ENCODE data around the gene ALKBH2.
A peak's percentile ranks its signal among the peaks of the same experiment; 100 is the strongest.

ALKBH2 gene

DNA sequence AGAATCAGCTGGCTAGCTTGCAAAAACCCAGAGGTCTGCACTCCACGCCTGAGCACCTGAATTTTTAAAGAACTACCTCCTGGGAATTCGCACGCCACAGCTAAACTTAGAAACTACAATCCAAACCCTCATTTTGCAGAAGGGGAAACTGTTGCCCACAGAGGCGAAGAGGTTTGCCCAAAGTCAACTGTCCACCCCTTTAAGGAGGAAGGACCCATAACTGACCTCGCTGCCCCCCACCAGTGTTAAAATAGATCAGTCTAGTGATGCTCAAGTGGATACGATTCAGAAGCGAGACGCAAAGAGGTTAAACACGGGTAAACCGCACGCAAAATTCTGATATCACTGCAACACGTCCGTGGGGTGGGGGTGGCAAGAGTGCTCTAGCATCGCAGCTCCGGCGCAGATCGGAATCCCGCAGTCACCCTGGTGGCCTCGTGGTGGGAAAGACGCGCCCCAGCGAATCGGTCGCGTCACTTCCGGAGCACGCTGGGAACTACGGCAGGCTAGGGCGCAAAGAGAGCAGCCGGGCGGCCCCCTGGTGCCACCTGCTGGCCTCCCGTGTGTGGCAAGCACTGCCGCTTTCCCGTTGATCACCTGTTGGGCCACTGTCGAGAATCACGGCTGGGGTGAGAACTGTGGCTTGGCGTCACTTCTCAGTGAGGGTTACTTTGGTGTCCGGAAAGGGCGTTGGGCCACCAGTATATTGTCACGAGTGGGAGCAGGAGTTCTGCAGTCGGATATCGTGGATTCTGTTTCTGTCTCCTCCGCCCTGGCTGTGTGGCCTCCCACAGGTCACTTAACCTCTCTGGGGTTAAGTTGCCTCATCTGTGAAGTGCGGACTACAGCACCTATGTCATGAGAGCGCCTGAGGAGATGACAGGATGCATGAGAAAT, at the start of gene ALKBH2:
TSS of gene ALKBH2 (minus strand) at position 451 of the 897 bp plus-strand sequence. CDS start 686 bp downstream, outside the sequence.
- Histone ChIP-seq H3K4me3 (ENCODE audit: low read depth, low read length) (peak within 1 kb of the TSS; percentile 51), H3K4me1 (ENCODE audit: control insufficient read depth, insufficient read depth, low read length) (peaks cover 15% of the 10 kb centered on the region), H3K36me3 (ENCODE audit: control insufficient read depth, insufficient read depth, low read length) (peaks cover 5% of the 10 kb centered on the region; the same call in 1 of the 2 replicates), H3K27ac (ENCODE audit: low read depth, low read length) (no peak within 1 kb of the TSS), H3K27me3 (ENCODE audit: control insufficient read depth, insufficient read depth, low read length) (0 out of 2 replicates have a peak, but pooled peaks cover 5% of the 10 kb centered on the region), H3K9ac (ENCODE audit: low read depth, low read length) (peak within 1 kb of the TSS; percentile 28; the same call in 1 of the 2 replicates), H3K9me3 (ENCODE audit: control insufficient read depth, insufficient read depth, low read length) (no peaks in the 10 kb centered on the region)

DNA sequence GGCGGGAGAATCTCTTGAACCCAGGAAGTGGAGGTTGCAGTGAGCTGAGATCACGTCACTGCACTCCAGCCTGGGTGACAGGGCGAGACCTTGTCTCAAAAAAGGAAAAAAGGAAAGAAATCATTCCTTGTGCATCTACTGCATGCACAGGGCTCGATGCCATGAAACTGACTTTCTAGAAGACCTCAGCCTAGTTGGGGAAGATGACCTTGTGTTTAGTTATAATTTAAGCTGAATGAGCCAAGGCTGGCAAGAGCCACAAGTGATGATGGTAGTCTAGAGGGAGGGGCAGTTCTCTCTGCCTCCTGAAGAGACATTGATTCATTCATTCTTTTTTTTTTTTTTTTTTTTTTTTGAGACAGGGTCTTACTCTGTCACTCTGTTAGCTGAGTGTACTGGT, 47.3 kb upstream of the ALKBH2 start:
- Histone ChIP-seq H3K27me3 (ENCODE audit: control insufficient read depth, insufficient read depth, low read length) (no peaks in the 10 kb centered on the region), H3K27ac (ENCODE audit: low read depth, low read length) (no peak overlapping the region), H3K4me3 (ENCODE audit: low read depth, low read length) (no peak overlapping the region), H3K9me3 (ENCODE audit: control insufficient read depth, insufficient read depth, low read length) (no peaks in the 10 kb centered on the region), H3K36me3 (ENCODE audit: control insufficient read depth, insufficient read depth, low read length) (no peaks in the 10 kb centered on the region), H3K4me1 (ENCODE audit: control insufficient read depth, insufficient read depth, low read length) (no peaks in the 10 kb centered on the region), H3K9ac (ENCODE audit: low read depth, low read length) (no peak overlapping the region)

DNA sequence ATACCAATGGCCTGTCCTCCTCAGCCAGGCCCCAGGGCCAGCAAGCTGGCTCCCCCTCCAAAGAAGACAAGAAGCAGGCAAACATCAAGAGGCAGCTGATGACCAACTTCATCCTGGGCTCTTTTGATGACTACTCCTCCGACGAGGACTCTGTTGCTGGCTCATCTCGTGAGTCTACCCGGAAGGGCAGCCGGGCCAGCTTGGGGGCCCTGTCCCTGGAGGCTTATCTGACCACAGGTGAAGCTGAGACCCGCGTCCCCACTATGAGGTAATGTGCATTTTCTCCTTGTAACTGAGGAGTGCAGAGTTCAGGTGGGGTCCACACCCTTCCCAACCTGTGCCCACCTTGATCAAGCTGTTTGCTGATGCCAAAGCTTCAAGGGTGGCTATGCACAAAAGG, 46.5 kb upstream of the ALKBH2 start:
- Histone ChIP-seq H3K4me3 (ENCODE audit: low read depth, low read length) (no peak overlapping the region), H3K4me1 (ENCODE audit: control insufficient read depth, insufficient read depth, low read length) (no peaks in the 10 kb centered on the region), H3K9me3 (ENCODE audit: control insufficient read depth, insufficient read depth, low read length) (no peaks in the 10 kb centered on the region), H3K36me3 (ENCODE audit: control insufficient read depth, insufficient read depth, low read length) (no peaks in the 10 kb centered on the region), H3K27ac (ENCODE audit: low read depth, low read length) (no peak overlapping the region), H3K27me3 (ENCODE audit: control insufficient read depth, insufficient read depth, low read length) (no peaks in the 10 kb centered on the region), H3K9ac (ENCODE audit: low read depth, low read length) (no peak overlapping the region)

DNA sequence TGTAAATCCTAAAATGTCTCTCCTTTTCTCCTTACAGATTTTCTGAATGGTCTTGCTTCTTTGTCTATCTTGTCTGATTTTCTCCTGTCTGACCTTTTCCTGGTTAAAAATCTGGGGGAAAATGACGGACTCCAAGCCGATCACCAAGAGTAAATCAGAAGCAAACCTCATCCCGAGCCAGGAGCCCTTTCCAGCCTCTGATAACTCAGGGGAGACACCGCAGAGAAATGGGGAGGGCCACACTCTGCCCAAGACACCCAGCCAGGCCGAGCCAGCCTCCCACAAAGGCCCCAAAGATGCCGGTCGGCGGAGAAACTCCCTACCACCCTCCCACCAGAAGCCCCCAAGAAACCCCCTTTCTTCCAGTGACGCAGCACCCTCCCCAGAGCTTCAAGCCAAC, 46.1 kb upstream of the ALKBH2 start:
- Histone ChIP-seq H3K4me1 (ENCODE audit: control insufficient read depth, insufficient read depth, low read length) (no peaks in the 10 kb centered on the region), H3K27ac (ENCODE audit: low read depth, low read length) (no peak overlapping the region), H3K4me3 (ENCODE audit: low read depth, low read length) (no peak overlapping the region), H3K9ac (ENCODE audit: low read depth, low read length) (no peak overlapping the region), H3K27me3 (ENCODE audit: control insufficient read depth, insufficient read depth, low read length) (no peaks in the 10 kb centered on the region), H3K9me3 (ENCODE audit: control insufficient read depth, insufficient read depth, low read length) (no peaks in the 10 kb centered on the region), H3K36me3 (ENCODE audit: control insufficient read depth, insufficient read depth, low read length) (no peaks in the 10 kb centered on the region)

DNA sequence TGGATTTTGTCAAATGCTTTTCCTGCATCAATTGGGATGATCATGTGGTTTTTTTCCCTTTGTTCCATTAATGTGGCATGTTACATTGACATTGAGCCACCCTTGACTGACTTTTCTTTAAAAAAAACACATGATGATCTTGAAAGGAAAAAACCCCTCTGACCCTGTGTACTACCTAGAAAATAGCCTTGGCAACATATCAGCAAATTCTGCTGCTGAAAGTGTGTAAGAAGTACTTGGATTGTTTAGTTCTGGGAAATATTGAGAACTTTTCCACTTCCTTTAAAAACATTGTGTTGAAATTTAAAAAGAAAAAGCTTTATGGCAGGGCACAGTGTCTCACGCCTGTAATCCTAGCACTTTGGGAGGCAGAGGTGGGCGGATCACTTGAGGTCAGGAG, 43.8 kb upstream of the ALKBH2 start:
- Histone ChIP-seq H3K9me3 (ENCODE audit: control insufficient read depth, insufficient read depth, low read length) (no peaks in the 10 kb centered on the region), H3K9ac (ENCODE audit: low read depth, low read length) (no peak overlapping the region), H3K4me1 (ENCODE audit: control insufficient read depth, insufficient read depth, low read length) (no peaks in the 10 kb centered on the region), H3K27me3 (ENCODE audit: control insufficient read depth, insufficient read depth, low read length) (no peaks in the 10 kb centered on the region), H3K4me3 (ENCODE audit: low read depth, low read length) (no peak overlapping the region), H3K27ac (ENCODE audit: low read depth, low read length) (no peak overlapping the region), H3K36me3 (ENCODE audit: control insufficient read depth, insufficient read depth, low read length) (no peaks in the 10 kb centered on the region)

DNA sequence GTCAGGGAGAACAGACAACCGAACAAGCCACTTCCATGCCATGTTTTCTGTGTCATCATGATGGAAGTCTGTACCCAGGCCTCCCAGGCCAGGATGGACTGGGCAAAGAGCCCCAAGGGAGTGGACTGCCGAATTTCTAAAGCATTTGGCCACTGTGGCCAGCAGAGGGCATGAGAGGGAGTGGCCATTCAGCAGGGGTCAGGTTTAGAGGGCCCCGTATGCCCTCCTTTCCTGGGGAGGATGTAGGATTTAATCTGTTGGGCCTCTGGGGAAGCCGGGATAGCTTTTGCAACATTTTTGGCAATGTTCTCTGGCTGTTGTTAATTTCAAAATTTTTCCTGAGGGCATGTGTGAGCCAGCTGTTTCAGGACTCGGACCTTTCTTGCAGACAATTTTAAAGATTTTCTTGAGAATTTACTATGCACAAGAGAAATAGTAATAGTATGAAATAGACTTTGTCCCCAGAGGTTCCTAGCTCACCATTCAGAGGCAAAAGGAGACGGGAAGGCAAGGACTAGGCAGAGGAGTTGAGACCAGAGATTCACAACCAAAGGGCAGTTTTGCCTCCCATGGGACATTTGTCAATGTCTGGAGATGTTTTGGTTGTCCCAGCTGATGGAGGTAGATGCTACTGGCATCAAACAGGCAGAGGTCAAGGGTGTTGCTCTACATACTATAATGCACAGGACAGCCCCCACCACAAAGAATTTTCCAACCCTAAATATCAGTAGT, 41.1 kb upstream of the ALKBH2 start:
- Histone ChIP-seq H3K27ac (ENCODE audit: low read depth, low read length) (no peak overlapping the region), H3K36me3 (ENCODE audit: control insufficient read depth, insufficient read depth, low read length) (no peaks in the 10 kb centered on the region), H3K4me1 (ENCODE audit: control insufficient read depth, insufficient read depth, low read length) (no peaks in the 10 kb centered on the region), H3K9me3 (ENCODE audit: control insufficient read depth, insufficient read depth, low read length) (no peaks in the 10 kb centered on the region), H3K4me3 (ENCODE audit: low read depth, low read length) (no peak overlapping the region), H3K27me3 (ENCODE audit: control insufficient read depth, insufficient read depth, low read length) (no peaks in the 10 kb centered on the region), H3K9ac (ENCODE audit: low read depth, low read length) (no peak overlapping the region)

DNA sequence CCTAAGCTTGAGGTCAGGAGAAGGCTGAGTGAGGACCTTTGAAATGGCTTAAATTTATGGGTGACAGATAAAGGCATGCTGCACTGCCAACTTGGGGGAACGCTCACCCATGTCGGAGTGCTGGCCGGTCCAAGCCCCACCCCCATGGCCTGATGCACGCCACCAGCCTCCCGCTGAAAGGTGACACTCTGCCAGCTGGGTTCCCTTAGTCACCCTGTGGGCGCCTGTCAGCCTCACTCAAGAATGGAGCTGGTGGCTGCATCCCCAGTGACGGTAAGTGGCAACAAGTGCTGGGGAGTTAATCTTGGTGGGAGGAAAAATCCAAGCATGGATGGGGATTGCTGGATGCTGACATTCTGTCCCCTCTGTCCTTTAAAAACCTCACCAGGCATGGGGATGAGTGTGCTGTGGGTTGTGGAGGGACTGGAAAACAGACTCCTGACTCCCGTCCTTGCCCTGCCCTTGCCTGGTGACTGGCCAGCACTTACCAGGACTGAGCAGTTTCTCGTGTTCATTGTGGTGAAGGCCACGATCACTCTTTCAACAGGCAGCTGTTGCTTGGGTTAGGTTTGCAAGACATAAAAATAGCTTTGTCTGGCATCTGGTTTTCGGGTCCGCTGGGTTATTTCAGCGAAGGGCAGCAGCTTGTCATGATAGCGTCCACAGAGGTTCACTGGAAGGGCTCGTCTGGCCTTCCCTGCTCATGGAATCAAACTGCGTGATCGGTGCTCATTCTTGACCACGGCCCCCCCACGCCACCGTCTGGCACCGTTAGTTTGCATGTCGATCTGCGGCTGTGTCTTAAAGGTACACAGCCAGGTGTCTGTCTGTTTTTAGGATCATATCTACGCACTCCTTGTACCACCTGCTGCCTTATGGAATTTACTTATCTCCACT, 38.1 kb upstream of the ALKBH2 start:
- no peaks in the 10 kb centered on the region for H3K9me3 ChIP-seq (ENCODE audit: control insufficient read depth, insufficient read depth, low read length)
- H3K27me3 ChIP-seq (ENCODE audit: control insufficient read depth, insufficient read depth, low read length), result no peaks in the 10 kb centered on the region
- H3K27ac ChIP-seq (ENCODE audit: low read depth, low read length), result no peak overlapping the region
- no peak overlapping the region for H3K9ac ChIP-seq (ENCODE audit: low read depth, low read length)
- H3K4me3 ChIP-seq (ENCODE audit: low read depth, low read length), result no peak overlapping the region
- H3K36me3 ChIP-seq (ENCODE audit: control insufficient read depth, insufficient read depth, low read length), result no peaks in the 10 kb centered on the region
- H3K4me1 ChIP-seq (ENCODE audit: control insufficient read depth, insufficient read depth, low read length), result no peaks in the 10 kb centered on the region

DNA sequence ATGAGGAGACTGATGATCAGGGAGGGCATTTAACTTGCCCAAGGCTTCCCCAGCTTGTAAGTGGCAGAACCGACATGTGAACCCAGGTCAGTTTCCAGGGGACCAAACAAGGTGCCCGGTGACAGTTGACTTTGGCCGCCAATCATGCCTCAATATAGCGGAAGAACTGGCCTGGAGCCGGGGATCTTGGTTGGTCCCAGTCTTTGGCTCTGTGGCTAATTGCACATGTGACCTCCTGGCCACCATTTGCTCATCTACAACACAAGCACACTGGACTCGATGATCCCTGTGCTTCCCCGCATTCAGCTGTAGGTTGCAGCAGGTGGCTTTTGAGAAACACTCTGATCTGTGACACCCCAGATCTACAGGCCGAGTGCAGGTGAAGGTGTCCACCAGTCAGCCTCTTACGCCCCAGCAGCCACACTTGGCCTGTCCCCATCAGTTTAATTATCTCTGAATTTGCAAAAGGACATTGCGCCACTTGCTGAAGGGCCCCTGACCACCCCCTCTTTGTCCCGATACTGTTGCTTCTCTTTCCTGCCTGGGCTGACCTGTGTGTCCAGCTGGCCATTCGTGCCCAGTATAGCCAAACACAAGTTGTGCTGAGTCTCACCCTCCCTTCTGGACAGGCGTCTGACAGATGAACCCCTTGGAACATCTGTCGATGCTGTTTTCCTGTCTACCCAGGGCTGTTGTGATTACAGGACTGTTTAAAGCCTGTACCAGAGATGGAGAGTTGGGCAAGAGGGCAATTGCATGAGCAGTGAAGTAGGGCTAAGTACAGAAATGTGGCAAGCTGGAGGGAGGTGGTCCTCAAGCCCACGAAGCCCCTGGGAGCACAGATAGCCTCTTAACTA, 37.3 kb upstream of the ALKBH2 start:
- no peak overlapping the region for H3K4me3 ChIP-seq (ENCODE audit: low read depth, low read length)
- H3K9ac ChIP-seq (ENCODE audit: low read depth, low read length), result no peak overlapping the region
- no peaks in the 10 kb centered on the region for H3K9me3 ChIP-seq (ENCODE audit: control insufficient read depth, insufficient read depth, low read length)
- no peak overlapping the region for H3K27ac ChIP-seq (ENCODE audit: low read depth, low read length)
- no peaks in the 10 kb centered on the region for H3K4me1 ChIP-seq (ENCODE audit: control insufficient read depth, insufficient read depth, low read length)
- no peaks in the 10 kb centered on the region for H3K36me3 ChIP-seq (ENCODE audit: control insufficient read depth, insufficient read depth, low read length)
- no peaks in the 10 kb centered on the region for H3K27me3 ChIP-seq (ENCODE audit: control insufficient read depth, insufficient read depth, low read length)

DNA sequence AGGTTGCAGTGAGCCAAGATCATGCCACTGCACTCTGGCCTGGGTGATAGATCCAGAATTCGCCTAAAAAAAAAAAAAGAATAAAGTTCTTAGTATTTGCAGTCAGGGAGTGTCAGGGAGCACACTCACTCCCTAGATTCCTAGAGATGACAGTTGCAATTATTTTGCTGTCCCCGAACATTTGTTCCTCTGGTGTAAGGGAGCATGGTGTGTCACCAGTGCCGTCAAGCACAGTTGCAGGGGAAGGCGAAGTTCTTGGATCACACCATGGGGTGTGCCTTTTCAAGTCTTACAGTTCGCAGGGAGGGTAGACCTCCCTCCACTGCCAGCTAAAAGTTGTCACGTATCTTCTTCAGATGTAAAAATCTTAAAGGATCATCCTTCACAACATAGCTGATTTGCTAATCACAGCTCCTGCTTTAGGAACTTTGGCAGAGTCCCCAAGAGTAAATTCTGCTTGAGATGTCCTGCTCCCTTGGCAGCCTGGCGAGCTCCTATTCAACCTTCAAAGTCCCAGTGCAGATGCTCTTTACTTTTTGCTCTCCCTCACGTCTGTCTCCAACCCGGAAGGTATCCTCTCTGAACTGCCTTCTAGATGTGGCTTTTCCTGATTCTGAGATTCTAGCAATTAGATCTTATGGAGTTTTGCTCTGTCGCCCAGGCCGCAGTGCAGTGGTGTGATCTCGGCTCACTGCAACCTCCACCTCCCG, 34.4 kb upstream of the ALKBH2 start:
- no peaks in the 10 kb centered on the region for H3K27me3 ChIP-seq (ENCODE audit: control insufficient read depth, insufficient read depth, low read length)
- no peaks in the 10 kb centered on the region for H3K4me1 ChIP-seq (ENCODE audit: control insufficient read depth, insufficient read depth, low read length)
- no peak overlapping the region for H3K9ac ChIP-seq (ENCODE audit: low read depth, low read length)
- no peaks in the 10 kb centered on the region for H3K36me3 ChIP-seq (ENCODE audit: control insufficient read depth, insufficient read depth, low read length)
- no peaks in the 10 kb centered on the region for H3K9me3 ChIP-seq (ENCODE audit: control insufficient read depth, insufficient read depth, low read length)
- no peak overlapping the region for H3K27ac ChIP-seq (ENCODE audit: low read depth, low read length)
- H3K4me3 ChIP-seq (ENCODE audit: low read depth, low read length), result no peak overlapping the region

Measured in HUES48 (cell line).